Endothelial cell of umbilical vein (primary cell): Measurements from ENCODE around the gene ACOT7. TPM values are rescaled to one million over a fixed set of nuclear protein-coding genes. Genes with fewer than 3 reads are reported as not detected.

Source experiments
- BruUV-seq: library from RNA; stranded (reverse); fragments of 400-500 nt; replicated peaks from 2 replicates; lab custom pipeline; 2021; lab: Mats Ljungman, UMichigan
- CTCF ChIA-PET: fragments of 300-600, 350-600 bp; sonication (Branson Sonifier 250); formaldehyde crosslinking; loops from one replicate; lab custom pipeline; 2021; ENCODE audit warnings: antibody characterized with exemption, inconsistent platforms; lab: Charles Lee
- POLR2A ChIA-PET: fragments of 300-600, 350-600 bp; sonication (Branson Sonifier 250); formaldehyde crosslinking; loops from one replicate; lab custom pipeline; 2021; ENCODE audit warnings: antibody characterized with exemption, inconsistent platforms; lab: Charles Lee
- DNase-seq: peaks from one replicate; pipeline ENCODE4 v3.0.0-alpha.2; 2011; ENCODE audit warnings: low read depth, low spot score
- FAIRE-seq: peaks from 2 replicates; lab custom pipeline; 2011; peaks lifted over from hg19 to GRCh38; lab: Jason Lieb, UNC
- H2AFZ ChIP-seq: 2 replicates; pipeline ENCODE4 v1.6.0; 2012; ENCODE audit warnings: low read depth, low read length, control low read depth, inconsistent platforms
- H3K27ac ChIP-seq: 2 replicates; pipeline ENCODE4 v1.5.1; 2011; ENCODE audit warnings: low read depth, mild to moderate bottlenecking, control low read depth, low read length, moderate library complexity; ENCODE audit not compliant: insufficient read depth
- H3K27me3 ChIP-seq, 2 experiments: 2 replicates each; pipeline versions ENCODE4 v1.6.0 to v1.6.1; 2011; ENCODE audit warnings: low read length in 2 of 2, mixed read lengths in 1 of 2; ENCODE audit not compliant: control insufficient read depth in 2 of 2, insufficient read depth in 2 of 2
- H3K36me3 ChIP-seq, 2 experiments: 2 replicates in 1 of 2; 3 replicates in 1 of 2; pipeline ENCODE4 v1.5.1; 2011; ENCODE audit warnings: low read length in 2 of 2, mild to moderate bottlenecking in 1 of 2, moderate library complexity in 1 of 2; ENCODE audit not compliant: control insufficient read depth in 2 of 2, insufficient read depth in 2 of 2; ENCODE audit errors: extremely low read depth in 1 of 2
- H3K4me1 ChIP-seq: 3 replicates; pipeline ENCODE4 v1.5.1; 2011; ENCODE audit warnings: mild to moderate bottlenecking, low read length; ENCODE audit not compliant: control insufficient read depth, insufficient read depth; ENCODE audit errors: extremely low read depth
- H3K4me2 ChIP-seq: 2 replicates; pipeline ENCODE4 v1.6.1; 2011; ENCODE audit warnings: low read length, control low read depth, mixed read lengths; ENCODE audit not compliant: insufficient read depth
- H3K4me3 ChIP-seq, 3 experiments: fragments of 200-600 bp in 1 of 3; sonication (generic), shearing (Covaris generic) in 1 of 3; replicated peaks in 1 of 3; 2 replicates each; pipeline ENCODE4 v1.5.1; 2011 to 2016; ENCODE audit warnings: control low read depth in 3 of 3, low read length in 3 of 3, mild to moderate bottlenecking in 2 of 3, inconsistent platforms in 1 of 3, low read depth in 1 of 3, moderate library complexity in 1 of 3; ENCODE audit not compliant: insufficient read depth in 1 of 3
- H3K79me2 ChIP-seq: 2 replicates; pipeline ENCODE4 v1.6.0; 2012; ENCODE audit warnings: low read length, inconsistent platforms; ENCODE audit not compliant: control insufficient read depth, insufficient read depth
- H3K9ac ChIP-seq: replicated peaks from 2 replicates; pipeline ENCODE3; 2011; ENCODE audit warnings: low read length, control low read depth; ENCODE audit not compliant: insufficient read depth; ENCODE audit errors: extremely low read depth
- H3K9me1 ChIP-seq: replicated peaks from 3 replicates; pipeline ENCODE4 v1.6.0; 2011; ENCODE audit warnings: mild to moderate bottlenecking, low read length; ENCODE audit not compliant: control insufficient read depth, insufficient read depth; ENCODE audit errors: extremely low read depth
- H3K9me3 ChIP-seq: replicated peaks from 2 replicates; pipeline ENCODE4 v1.5.1; 2012; ENCODE audit warnings: low read length, inconsistent platforms; ENCODE audit not compliant: control insufficient read depth, insufficient read depth
- H4K20me1 ChIP-seq: replicated peaks from 2 replicates; pipeline ENCODE3; 2011; ENCODE audit warnings: mild to moderate bottlenecking, low read length; ENCODE audit not compliant: control insufficient read depth, insufficient read depth; ENCODE audit errors: extremely low read depth
- CTCF ChIP-seq, 2 donors: IDR thresholded peaks; 1 replicate in 1 of 2; 2 replicates in 1 of 2; pipeline ENCODE4 v1.5.1; 2011; ENCODE audit warnings: low read length in 2 of 2, mild to moderate bottlenecking in 2 of 2, moderate library complexity in 2 of 2, control low read depth in 1 of 2, inconsistent platforms in 1 of 2, low read depth in 1 of 2; ENCODE audit not compliant: insufficient read depth in 1 of 2; ENCODE audit errors: extremely low read depth in 1 of 2
- EZH2 ChIP-seq: IDR thresholded peaks from 2 replicates; pipeline ENCODE4 v1.6.1; 2012; ENCODE audit warnings: borderline replicate concordance, low read depth, mild to moderate bottlenecking, moderate library complexity, low read length, inconsistent platforms; ENCODE audit not compliant: severe bottlenecking
- FOS ChIP-seq: IDR thresholded peaks from 2 replicates; pipeline ENCODE4 v1.6.1; 2011; ENCODE audit warnings: mild to moderate bottlenecking, low read length, moderate library complexity, borderline replicate concordance; ENCODE audit not compliant: insufficient read depth
- GATA2 ChIP-seq: IDR thresholded peaks from 2 replicates; pipeline ENCODE4 v1.7.0; 2011; ENCODE audit warnings: low read depth, mild to moderate bottlenecking, moderate library complexity, mixed read lengths, low read length; ENCODE audit not compliant: insufficient read length, insufficient read depth
- JUN ChIP-seq: IDR thresholded peaks from 2 replicates; pipeline ENCODE4 v1.6.1; 2011; ENCODE audit warnings: borderline replicate concordance, low read depth; ENCODE audit not compliant: insufficient read length, insufficient read depth
- MYC ChIP-seq: IDR thresholded peaks from one replicate; pipeline ENCODE4 v1.6.1; 2011; ENCODE audit warnings: mild to moderate bottlenecking, low read depth, low read length
- POLR2A ChIP-seq: IDR thresholded peaks from 2 replicates; pipeline ENCODE4 v1.6.1; 2012; ENCODE audit warnings: low read depth, mild to moderate bottlenecking, control low read depth, low read length
- POLR2AphosphoS5 ChIP-seq: IDR thresholded peaks from 2 replicates; pipeline ENCODE4 v1.6.1; 2012; ENCODE audit warnings: low read depth, mild to moderate bottlenecking, control low read depth, low read length, moderate library complexity; ENCODE audit not compliant: insufficient read depth
- dilution Hi-C: fragments of 300-500 bp; cut with MboI; formaldehyde crosslinking; loops from one replicate; pipeline ENCODE4 v1.15.0; 2019; ENCODE audit warnings: low sequenced_read_pairs; ENCODE audit not compliant: extremely low pct_ligation_motif_present
- intact Hi-C: fragments of 100-400 bp; cut with micrococcal nuclease; formaldehyde crosslinking; loops from one replicate; pipeline ENCODE4 v1.10.0; 2022
- polyA plus RNA-seq, 4 experiments: library from polyadenylated mRNA; depleted of rRNA in 3 of 4; stranded (reverse) in 3 of 4; unstranded in 1 of 4; fragments of >200 nt; gene quantifications; 2 replicates each; pipeline versions ENCODE4 v1.2.1 to v1.2.3, GENCODE V29; 2011 to 2012; ENCODE audit warnings: missing spikeins in 1 of 4
- total RNA-seq: library from RNA; stranded (reverse); gene quantifications from 2 replicates; pipeline ENCODE4 v1.2.3, GENCODE V29; 2021
- TF ChIP-seq, protein P1 (sequence below): IDR thresholded peaks from 2 replicates; pipeline ENCODE4 v1.6.1; 2011; ENCODE audit not compliant: insufficient read depth, insufficient read length

Gene ACOT7
- total and polyA plus RNA-seq, 2 donors (not counting 3 experiments of a cell fraction or from before 2014, with no cell fraction given): 69.4 to 105 TPM

DNA sequence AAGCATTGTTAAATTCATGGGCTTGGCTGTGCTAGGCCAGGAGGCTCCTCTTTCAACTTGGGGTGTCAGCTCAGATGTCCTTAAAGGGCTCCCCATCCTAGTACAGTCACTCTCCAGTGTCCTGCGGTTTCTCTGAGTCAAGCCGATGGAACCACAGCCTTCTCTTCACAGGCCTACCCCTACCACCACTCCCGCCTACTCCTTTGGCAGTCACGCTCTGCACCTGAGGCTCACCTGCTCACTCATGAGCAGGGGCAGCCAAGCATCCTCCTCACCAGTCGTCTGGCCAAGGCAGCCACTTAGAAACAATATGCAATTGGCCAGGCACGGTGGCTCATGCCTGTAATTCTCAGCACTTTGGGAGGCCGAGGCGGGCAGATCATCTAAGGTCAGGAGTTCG is 3.6 kb downstream of the ACOT7 start:
- H3K4me2 ChIP-seq: no peak overlapping the region
- H3K9me3 ChIP-seq: no peaks in the 10 kb centered on the region
- H3K27me3 ChIP-seq: no peaks in the 10 kb centered on the region
- CTCF ChIA-PET: interaction anchor here (20.3 kb wide), 1 partner anchor 29 kb away, joined by 237 read pairs; no protein-coding TSS in a partner anchor
- H3K79me2 ChIP-seq: peaks cover 24% of the 10 kb centered on the region
- H2AFZ ChIP-seq: no peak overlapping the region
- FAIRE-seq (no peak), DNase-seq (no peak)
- intact Hi-C loops (no loop called here), dilution Hi-C loops (no loop called here)
- no peak overlapping the region for H3K9ac ChIP-seq
- no peak overlapping the region for H3K4me3 ChIP-seq
- no peaks in the 10 kb centered on the region for H4K20me1 ChIP-seq
- no peaks in the 10 kb centered on the region for H3K9me1 ChIP-seq
- H3K36me3 ChIP-seq: no peaks in the 10 kb centered on the region
- TF ChIP-seq EZH2 (no peak), GATA2 (no peak), FOS (no peak), POLR2A (no peak), JUN (no peak), CTCF (IDR thresholded peaks at IDR 0.05; ENCODE audit: extremely low read depth in 1 of 2, insufficient read depth in 1 of 2, low read depth in 1 of 2, low read length in 2 of 2) (no peak), POLR2AphosphoS5 (no peak), MYC (no peak)
- TF ChIP-seq, protein P1, sequence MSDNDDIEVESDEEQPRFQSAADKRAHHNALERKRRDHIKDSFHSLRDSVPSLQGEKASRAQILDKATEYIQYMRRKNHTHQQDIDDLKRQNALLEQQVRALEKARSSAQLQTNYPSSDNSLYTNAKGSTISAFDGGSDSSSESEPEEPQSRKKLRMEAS: no peak
- no TSS peak for BruUV-seq
- peaks cover 28% of the 10 kb centered on the region for H3K4me1 ChIP-seq
- POLR2A ChIA-PET: no interaction called here
- no peak overlapping the region for H3K27ac ChIP-seq
